Upper lobe of left lung (tissue), 4 donors: ENCODE measurements around the gene EFR3B.

Experiments used
- CTCF ChIP-seq, 6 experiments: fragments of 450-650 bp in 4 of 6; fragments of 200-600 bp in 2 of 6; sonication (generic) in 2 of 6; IDR thresholded peaks; one replicate each; pipeline ENCODE4 v1.5.1; 2016 to 2019; ENCODE audit warnings: antibody characterized with exemption in 6 of 6
- EP300 ChIP-seq, 4 donors: sonication (generic); formaldehyde crosslinking; IDR thresholded peaks; one replicate each; pipeline ENCODE4 v1.5.1; 2017; ENCODE audit warnings: antibody characterized with exemption in 4 of 4, control low read depth in 2 of 4
- POLR2A ChIP-seq, 4 donors: fragments of 450-650 bp; IDR thresholded peaks; one replicate each; pipeline ENCODE4 v1.5.1; 2016 to 2017; ENCODE audit warnings: antibody characterized with exemption in 4 of 4, mild to moderate bottlenecking in 2 of 4

DNA sequence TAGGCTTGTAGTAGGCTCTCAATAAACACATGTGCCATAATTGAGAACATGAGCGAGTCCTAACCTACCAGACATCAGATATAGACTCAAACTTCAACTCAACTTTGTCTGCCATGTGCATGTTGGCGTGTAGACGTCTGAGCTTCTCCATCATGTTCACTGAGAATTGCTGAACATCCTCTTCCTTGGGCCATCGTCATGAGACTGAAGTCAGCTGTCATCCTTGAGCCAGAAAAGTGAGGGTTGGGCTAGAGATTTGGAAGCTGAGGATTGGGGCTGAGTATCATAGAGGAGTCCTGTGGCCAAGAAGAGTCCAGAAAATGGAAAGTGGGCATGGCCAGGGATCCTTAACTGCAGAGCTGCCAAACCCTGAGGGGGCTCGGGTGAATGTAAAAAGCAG, 7.8 kb upstream of the EFR3B start:
- no peak for TF ChIP-seq POLR2A (IDR thresholded peaks at IDR 0.05)
- TF ChIP-seq CTCF (IDR thresholded peaks at IDR 0.05) = no peak
- no peak for TF ChIP-seq EP300 (IDR thresholded peaks at IDR 0.05)
